Spleen (tissue), 7 donors: Measurements from ENCODE around the gene SORBS2.

Experiments
- CTCF ChIP-seq, 11 experiments: fragments of 200-600 bp in 7 of 11; fragments of 450-650 bp in 4 of 11; sonication (generic) in 4 of 11; IDR thresholded peaks in 8 of 11; conservative IDR thresholded peaks in 3 of 11; 1 replicate in 7 of 11; 2 replicates in 4 of 11; pipeline versions ENCODE4 v1.4.0 to v1.8.0; 2016 to 2021; ENCODE audit warnings: antibody characterized with exemption in 11 of 11, inconsistent platforms in 4 of 11, mild to moderate bottlenecking in 1 of 11
- POLR2A ChIP-seq, 3 donors: fragments of 450-650 bp; IDR thresholded peaks; one replicate each; pipeline ENCODE4 v1.5.1; 2017; ENCODE audit warnings: antibody characterized with exemption in 3 of 3, mild to moderate bottlenecking in 1 of 3
- POLR2AphosphoS5 ChIP-seq, 3 donors: sonication (generic); formaldehyde crosslinking; IDR thresholded peaks; one replicate each; pipeline ENCODE4 v1.5.1; 2017; ENCODE audit warnings: antibody characterized with exemption in 3 of 3
- donor health status: DM: no; HTN: no; CAD: no; lungs with moderate emphysema.
- donor health status: DM: no; HTN: no; CAD: no.
- donor health status: DM: no; HTN: no; CAD: no.

- TF ChIP-seq CTCF (IDR thresholded peaks at IDR 0.05 in 8 of 11, conservative IDR thresholded peaks at IDR 0.05 in 3 of 11) (no peak), POLR2A (IDR thresholded peaks at IDR 0.05) (no peak), POLR2AphosphoS5 (IDR thresholded peaks at IDR 0.05) (no peak)
These were observed 7.2 kb upstream of the SORBS2 start for GRCh38 chr4:185819144-185819543.
